Fibroblast of villous mesenchyme (primary cell): ENCODE results near the gene EXOSC6. TPM values are rescaled to one million over a fixed set of nuclear protein-coding genes. Genes with fewer than 3 reads are reported as not detected.
"Not testable (repeated sequence)": the region's sequence is repeated elsewhere in the genome, so short reads cannot be mapped to it uniquely, and the experiment has no call there.

Experiments
- DNase-seq: peaks from one replicate; pipeline ENCODE4 v3.0.0-alpha.2; 2010; ENCODE audit warnings: low read depth
- H3K4me3 ChIP-seq: 2 replicates; pipeline ENCODE4 v1.5.1; 2011; ENCODE audit warnings: low read depth, mild to moderate bottlenecking, low read length
- CTCF ChIP-seq: IDR thresholded peaks from 2 replicates; pipeline ENCODE4 v1.5.1; 2012; ENCODE audit warnings: low read depth, mild to moderate bottlenecking, low read length; ENCODE audit not compliant: insufficient read depth
- total RNA-seq: library from RNA; depleted of rRNA; stranded (reverse); fragments of >200 nt; gene quantifications from 2 replicates; pipeline ENCODE4 v1.2.3, GENCODE V29; 2012

EXOSC6 gene
- total RNA-seq, 1 donor: 32.0 TPM

GRCh38 chr16:70290949-70291519 is 39.3 kb upstream of the EXOSC6 start:
- peak; percentile 61 for DNase-seq
- no peak overlapping the region for H3K4me3 ChIP-seq
- no peak for TF ChIP-seq CTCF

GRCh38 chr16:70289229-70290094 is 37.7 kb upstream of the EXOSC6 start, which contains the start of gene AARS1:
TSS of gene AARS1 (minus strand) at chr16:70289506. CDS start at chr16:70282763, 6,743 bp downstream.
- peak within 1 kb of the TSS; percentile 77 for H3K4me3 ChIP-seq
- DNase-seq: peak; percentile 100
- no peak for TF ChIP-seq CTCF

- DNase-seq: not testable (repeated sequence)
- H3K4me3 ChIP-seq: peak overlapping the region; percentile 77
Measured at GRCh38 chr16:70287304-70287971, 35.7 kb upstream of the EXOSC6 start.

- no peak overlapping the region for H3K4me3 ChIP-seq
- DNase-seq: no peak
- TF ChIP-seq CTCF: no peak
Measured at GRCh38 chr16:70276392-70276791, 24.7 kb upstream of the EXOSC6 start.

GRCh38 chr16:70271696-70272095 is 20.0 kb upstream of the EXOSC6 start:
- TF ChIP-seq CTCF: no peak
- no peak for DNase-seq

GRCh38 chr16:70270176-70270575 is 18.4 kb upstream of the EXOSC6 start:
- no peak overlapping the region for H3K4me3 ChIP-seq
- TF ChIP-seq CTCF: no peak
- no peak for DNase-seq

More at GRCh38 chr16:70271696-70272095, 20.0 kb upstream of the EXOSC6 start:
- no peak overlapping the region for H3K4me3 ChIP-seq

GRCh38 chr16:70269471-70269870 is 17.7 kb upstream of the EXOSC6 start:
- no peak overlapping the region for H3K4me3 ChIP-seq
- no peak for TF ChIP-seq CTCF
- no peak for DNase-seq

- not testable (repeated sequence) for H3K4me3 ChIP-seq
Measured at GRCh38 chr16:70267922-70268321, 16.2 kb upstream of the EXOSC6 start.

More at GRCh38 chr16:70267922-70268321, 16.2 kb upstream of the EXOSC6 start:
- DNase-seq: not testable (repeated sequence)
